SU-DHL-6 (cell line): Measurements from ENCODE around the gene DBET.
"Not testable (repeated sequence)": the region's sequence is repeated elsewhere in the genome, so short reads cannot be mapped to it uniquely, and the experiment has no call there.

Experiments
- CTCF ChIP-seq: fragments of 200-600 bp; sonication (generic); IDR thresholded peaks from one replicate; pipeline ENCODE4 v1.5.1; 2017; ENCODE audit warnings: antibody characterized with exemption, mild to moderate bottlenecking, low read length, moderate library complexity; ENCODE audit not compliant: insufficient read depth, poor library complexity, severe bottlenecking
- EZH2phosphoT487 ChIP-seq: fragments of 200-600 bp; sonication (generic), shearing (Covaris generic); conservative IDR thresholded peaks from 2 replicates; pipeline ENCODE4 v1.6.1; 2018; ENCODE audit warnings: mild to moderate bottlenecking, antibody characterized with exemption, low read length, moderate library complexity, mixed read lengths

- not testable (repeated sequence) for TF ChIP-seq CTCF, EZH2phosphoT487
Observed at GRCh38 chr4:190021973-190022372, 42.3 kb upstream of the DBET start.
